Panc1 (cell line): ENCODE data around the gene SLC29A1. TPM values are rescaled to one million over a fixed set of nuclear protein-coding genes. Genes with fewer than 3 reads are reported as not detected.
A peak's percentile ranks its signal among the peaks of the same experiment; 100 is the strongest.

Experiments used
- ATAC-seq: fragments of 200-7000 bp; cut with Tn5 transposase; 2 replicates; pipeline ENCODE4 v1.9.1; 2020; ENCODE audit warnings: mild to moderate bottlenecking, moderate library complexity
- BruUV-seq: library from RNA; stranded (reverse); fragments of 400-500 nt; replicated peaks from 2 replicates; lab custom pipeline; 2021; lab: Mats Ljungman, UMichigan
- CTCF ChIA-PET: fragments of 300-600 bp; sonication (Branson Sonifier 250); formaldehyde crosslinking; loops from one replicate; lab custom pipeline; 2022; ENCODE audit warnings: antibody characterized with exemption; lab: Charles Lee
- POLR2A ChIA-PET: fragments of 300-600 bp; sonication (Branson Sonifier 250); formaldehyde crosslinking; loops from one replicate; lab custom pipeline; 2022; ENCODE audit warnings: antibody characterized with exemption; lab: Charles Lee
- DNase-seq: peaks from one replicate; pipeline ENCODE4 v3.0.0-alpha.2; 2010; ENCODE audit warnings: low read depth, low spot score
- H3K27ac ChIP-seq: 2 replicates; pipeline ENCODE4 v1.5.1; 2011; ENCODE audit warnings: mild to moderate bottlenecking, low read length, inconsistent platforms
- H3K27me3 ChIP-seq: fragments of 200-500 bp; sonication (Bioruptor generic); 2 replicates; pipeline ENCODE4 v1.6.0; 2014; ENCODE audit warnings: low read length, inconsistent platforms; ENCODE audit not compliant: control insufficient read depth, insufficient read depth
- H3K36me3 ChIP-seq: fragments of 200-500 bp; sonication (Bioruptor generic); 2 replicates; pipeline ENCODE4 v1.5.1; 2014; ENCODE audit warnings: inconsistent platforms, mild to moderate bottlenecking, low read length, moderate library complexity; ENCODE audit not compliant: control insufficient read depth, insufficient read depth
- H3K4me1 ChIP-seq: 2 replicates; pipeline ENCODE4 v1.5.1; 2011; ENCODE audit warnings: inconsistent platforms, mild to moderate bottlenecking, low read length, moderate library complexity; ENCODE audit not compliant: control insufficient read depth, insufficient read depth
- H3K4me3 ChIP-seq, 2 experiments: 2 replicates each; pipeline ENCODE4 v1.5.1; 2011 to 2012; ENCODE audit warnings: low read depth in 2 of 2, low read length in 2 of 2, mild to moderate bottlenecking in 2 of 2, inconsistent platforms in 1 of 2, moderate library complexity in 1 of 2
- H3K9me3 ChIP-seq: fragments of 200-500 bp; sonication (Bioruptor generic); 2 replicates; pipeline ENCODE4 v1.5.1; 2014; ENCODE audit warnings: low read depth, mild to moderate bottlenecking, inconsistent platforms, low read length, moderate library complexity; ENCODE audit not compliant: control insufficient read depth, insufficient read depth
- CTCF ChIP-seq: fragments of 450-650 bp; IDR thresholded peaks from 2 replicates; pipeline ENCODE4 v1.5.1; 2017; ENCODE audit warnings: mild to moderate bottlenecking
- POLR2AphosphoS5 ChIP-seq: IDR thresholded peaks from 2 replicates; pipeline ENCODE4 v1.6.1; 2012; ENCODE audit warnings: mild to moderate bottlenecking, low read depth, low read length, moderate library complexity
- REST ChIP-seq, 2 experiments: IDR thresholded peaks; 2 replicates each; pipeline ENCODE4 v1.6.1; 2011 to 2012; ENCODE audit warnings: low read depth in 2 of 2, control low read depth in 1 of 2, low read length in 1 of 2, mild to moderate bottlenecking in 1 of 2, moderate library complexity in 1 of 2; ENCODE audit not compliant: insufficient read depth in 1 of 2
- SIN3A ChIP-seq: IDR thresholded peaks from 2 replicates; pipeline ENCODE4 v1.6.1; 2012; ENCODE audit warnings: low read depth, mild to moderate bottlenecking, low read length, moderate library complexity, borderline replicate concordance; ENCODE audit not compliant: insufficient read depth
- TCF7L2 ChIP-seq: IDR thresholded peaks from 2 replicates; pipeline ENCODE4 v1.6.1; 2011; ENCODE audit warnings: mild to moderate bottlenecking, low read depth, low read length, inconsistent platforms
- in situ Hi-C: cut with HindIII; loops from 2 replicates; pipeline ENCODE4 v1.10.0; 2016; ENCODE audit warnings: low sequenced_read_pairs, low pct_unique_long_range_greater_than_20kb
- intact Hi-C: fragments of 100-400 bp; cut with micrococcal nuclease; formaldehyde crosslinking; loops from one replicate; pipeline ENCODE4 v1.10.0; 2022; ENCODE audit not compliant: unreplicated experiment
- total RNA-seq: library from RNA; stranded (reverse); gene quantifications from one replicate; pipeline ENCODE4 v1.2.1, GENCODE V29; 2021; ENCODE audit not compliant: unreplicated experiment

Gene SLC29A1
- total RNA-seq, 1 experiment from 2014 or later = 263 TPM

GRCh38 chr6:44227148-44227793, 3.9 kb downstream of the SLC29A1 start:
- Histone ChIP-seq H3K36me3 (peaks cover 5% of the 10 kb centered on the region), H3K9me3 (no peaks in the 10 kb centered on the region), H3K4me3 (no peak overlapping the region), H3K4me1 (peaks cover 52% of the 10 kb centered on the region), H3K27ac (peak overlapping the region; percentile 51), H3K27me3 (no peaks in the 10 kb centered on the region)
- TF ChIP-seq CTCF = no peak
- no peak for TF ChIP-seq REST (IDR thresholded peaks at IDR 0.05; ENCODE audit: insufficient read depth in 1 of 2, low read depth in 2 of 2, low read length in 1 of 2)
- TF ChIP-seq SIN3A = no peak
- TF ChIP-seq POLR2AphosphoS5 = no peak
- no peak for TF ChIP-seq TCF7L2
- POLR2A ChIA-PET = interaction anchor here (0.6 to 0.8 kb wide), 3 partner anchors 29 to 131 kb away, joined by 3 to 5 read pairs (median 3); no protein-coding TSS in a partner anchor
- CTCF ChIA-PET = no interaction called here
- intact Hi-C loops = no loop called here
- no TSS peak for BruUV-seq
- ATAC-seq = no peak
- no peak for DNase-seq
- in situ Hi-C loops = no loop called here

- no peak overlapping the region for H3K4me3 ChIP-seq
- ChIA-PET POLR2A (no interaction called here), CTCF (no interaction called here)
- H3K27me3 ChIP-seq = no peaks in the 10 kb centered on the region
- peak overlapping the region; percentile 51; the same call in 1 of the 2 replicates for H3K27ac ChIP-seq
- H3K9me3 ChIP-seq = no peaks in the 10 kb centered on the region
- in situ Hi-C loops (no loop called here), intact Hi-C loops (no loop called here)
- no peak for TF ChIP-seq POLR2AphosphoS5
- no peak for TF ChIP-seq REST (IDR thresholded peaks at IDR 0.05; ENCODE audit: insufficient read depth in 1 of 2, low read depth in 2 of 2, low read length in 1 of 2)
- no peak for TF ChIP-seq CTCF
- TF ChIP-seq TCF7L2 = no peak
- no peak for TF ChIP-seq SIN3A
- H3K36me3 ChIP-seq = peaks cover 5% of the 10 kb centered on the region
- ATAC-seq = no peak
- no TSS peak for BruUV-seq
- H3K4me1 ChIP-seq = peaks cover 52% of the 10 kb centered on the region
- no peak for DNase-seq
Observed at GRCh38 chr6:44228031-44228430, 4.6 kb downstream of the SLC29A1 start.
